ELR (cell line): ENCODE measurements around the gene RBMS3.
"Not testable (repeated sequence)": the region's sequence is repeated elsewhere in the genome, so short reads cannot be mapped to it uniquely, and the experiment has no call there.

Experiments
- DNase-seq: peaks from one replicate; pipeline ENCODE4 v3.0.0-alpha.2; 2015; ENCODE audit warnings: low read depth

RBMS3 gene

DNA sequence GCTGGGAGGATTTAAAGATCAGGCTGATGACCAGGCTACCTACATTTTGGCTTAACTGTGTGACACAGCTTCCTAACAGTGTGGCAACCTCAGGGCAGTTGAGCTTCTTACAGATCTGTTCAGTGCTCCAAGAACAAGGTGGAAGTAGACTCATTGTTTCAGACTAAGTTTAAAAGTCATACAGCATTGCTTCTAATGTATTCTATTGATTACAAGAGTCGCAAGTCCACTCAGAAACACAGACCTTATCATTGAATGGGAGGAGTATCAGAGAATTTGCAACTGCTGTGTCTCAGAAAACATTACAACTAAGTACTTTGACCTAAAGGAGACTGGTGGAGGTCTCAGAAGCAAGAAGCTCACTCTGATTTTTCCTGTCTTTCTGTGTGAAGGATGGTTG lies 746.0 kb downstream of the RBMS3 start:
- no peak for DNase-seq

DNA sequence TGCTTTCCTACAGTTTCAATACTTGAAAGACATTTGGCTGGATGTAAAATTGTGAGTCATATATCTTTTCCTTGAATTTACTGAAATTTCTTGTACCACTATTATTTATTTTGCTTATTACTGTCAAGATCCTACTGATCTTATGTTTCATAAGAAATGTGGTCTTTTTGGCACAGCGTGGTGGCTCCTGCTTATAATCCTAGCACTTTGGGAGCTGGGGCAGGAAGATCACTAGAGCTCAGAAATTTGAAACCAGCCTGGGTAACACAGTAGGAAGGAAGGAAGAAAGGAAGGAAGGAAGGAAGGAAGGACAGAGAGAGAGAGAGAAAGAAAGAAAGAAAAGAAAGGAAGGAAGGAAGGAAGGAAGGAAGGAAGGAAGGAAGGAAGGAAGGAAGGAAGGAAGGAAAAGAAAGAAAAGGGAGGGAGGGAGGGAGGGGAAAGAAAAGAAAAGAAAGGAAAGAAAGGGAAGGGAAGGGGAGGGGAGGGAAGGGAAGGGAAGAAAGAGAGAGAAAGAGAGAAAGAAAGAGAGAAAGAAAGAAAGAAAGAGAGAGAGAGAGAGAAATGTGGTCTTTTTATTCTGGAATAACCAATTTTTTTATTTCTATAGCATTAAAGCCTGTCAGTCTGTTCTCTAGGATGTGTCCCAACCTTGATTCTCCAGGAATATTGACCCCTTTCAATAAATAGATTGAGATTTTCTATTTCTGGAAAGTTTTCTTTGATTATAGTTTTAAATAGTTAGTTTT lies 753.5 kb downstream of the RBMS3 start:
- DNase-seq: no peak

DNA sequence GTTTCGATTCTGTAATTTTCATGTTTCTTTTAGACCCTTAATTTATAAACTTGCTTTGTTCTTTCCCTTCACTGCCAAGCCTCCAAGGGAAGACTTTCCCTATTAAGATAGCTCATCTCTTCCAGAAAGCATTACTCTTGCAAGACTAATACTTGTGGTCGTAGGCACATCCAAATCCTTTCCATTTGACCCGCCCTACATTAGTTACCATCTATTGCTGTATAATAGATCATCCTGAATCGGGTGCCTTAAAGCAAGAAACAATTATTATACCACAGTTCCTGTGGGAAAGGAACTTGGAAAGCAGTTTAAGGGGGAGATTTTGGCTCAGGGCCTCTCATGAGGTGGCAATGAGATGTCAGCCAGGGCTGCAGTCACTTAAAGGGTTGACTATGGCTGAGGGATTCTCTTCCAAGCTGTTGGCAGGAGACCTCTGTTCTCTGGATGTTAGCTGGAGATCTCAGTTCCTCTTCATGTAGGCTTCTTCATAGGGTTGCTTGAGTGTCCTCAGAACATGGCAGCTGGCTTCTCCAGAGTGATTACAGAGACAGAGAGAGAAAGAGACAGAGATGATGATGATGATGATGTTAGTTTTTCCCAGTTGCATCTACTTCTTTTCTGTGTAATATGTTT lies 755.2 kb downstream of the RBMS3 start:
- no peak for DNase-seq

DNA sequence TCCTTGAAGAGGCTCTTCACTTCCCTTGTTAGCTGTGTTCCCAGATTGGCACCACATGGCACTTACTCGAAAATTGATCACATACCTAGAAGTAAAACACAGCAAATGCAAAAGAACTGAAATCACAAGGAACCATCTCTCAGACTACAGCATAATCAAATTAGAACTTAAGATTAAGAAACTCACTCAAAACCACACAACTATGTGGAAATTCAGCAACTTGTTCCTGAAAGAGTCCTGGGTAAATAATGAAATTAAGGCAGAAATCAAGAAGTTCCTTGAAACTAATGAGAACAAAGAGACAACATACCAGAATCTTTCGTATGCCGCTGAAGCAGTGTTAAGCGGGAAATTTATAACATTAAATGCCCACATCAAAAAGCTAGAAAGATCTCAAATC lies 759.3 kb downstream of the RBMS3 start:
- DNase-seq: no peak

DNA sequence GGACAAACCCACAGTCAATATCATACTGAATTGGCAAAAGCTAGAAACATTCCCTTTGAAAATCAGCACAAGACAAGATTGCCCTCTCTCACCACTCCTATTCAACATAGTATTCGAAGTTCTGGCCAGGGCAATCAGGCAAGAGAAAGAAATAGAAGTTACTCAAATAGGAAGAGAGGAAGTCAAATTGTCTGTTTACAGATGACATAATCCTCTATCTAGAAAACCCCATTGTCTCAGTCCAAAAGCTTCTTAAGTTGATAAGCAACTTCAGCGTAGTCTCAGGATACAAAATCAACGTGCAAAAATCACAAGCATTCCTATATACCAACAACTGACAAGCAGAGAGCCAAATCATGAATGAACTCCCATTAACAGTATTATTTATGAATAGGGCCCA lies 760.6 kb downstream of the RBMS3 start:
- not testable (repeated sequence) for DNase-seq

DNA sequence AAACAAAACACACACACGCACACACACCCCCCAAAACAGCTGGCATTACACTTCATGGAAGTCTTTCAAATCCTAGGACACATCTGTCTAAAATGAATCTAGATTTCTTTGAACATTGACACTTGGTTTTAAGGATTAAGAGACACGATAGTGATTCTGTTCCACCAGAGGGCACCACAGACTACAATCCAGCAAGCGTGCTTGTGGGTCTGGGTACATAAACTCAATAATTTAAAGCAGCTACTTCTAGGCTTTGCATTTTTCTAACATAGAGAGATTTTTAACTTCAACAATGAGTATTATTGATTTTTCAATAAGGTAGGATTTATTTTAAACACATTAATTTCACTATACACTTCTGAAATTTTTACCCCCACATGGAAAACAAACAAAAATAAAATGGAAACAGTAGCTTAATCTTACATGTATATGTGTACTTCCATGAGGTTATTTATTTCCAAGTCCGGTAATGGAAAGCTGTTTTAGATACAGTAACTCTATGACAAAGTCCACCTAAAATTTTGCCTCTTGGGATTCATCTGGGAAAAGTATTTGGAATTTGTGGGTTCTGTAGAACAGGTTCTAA lies 761.5 kb downstream of the RBMS3 start:
- peak; percentile 77 for DNase-seq

DNA sequence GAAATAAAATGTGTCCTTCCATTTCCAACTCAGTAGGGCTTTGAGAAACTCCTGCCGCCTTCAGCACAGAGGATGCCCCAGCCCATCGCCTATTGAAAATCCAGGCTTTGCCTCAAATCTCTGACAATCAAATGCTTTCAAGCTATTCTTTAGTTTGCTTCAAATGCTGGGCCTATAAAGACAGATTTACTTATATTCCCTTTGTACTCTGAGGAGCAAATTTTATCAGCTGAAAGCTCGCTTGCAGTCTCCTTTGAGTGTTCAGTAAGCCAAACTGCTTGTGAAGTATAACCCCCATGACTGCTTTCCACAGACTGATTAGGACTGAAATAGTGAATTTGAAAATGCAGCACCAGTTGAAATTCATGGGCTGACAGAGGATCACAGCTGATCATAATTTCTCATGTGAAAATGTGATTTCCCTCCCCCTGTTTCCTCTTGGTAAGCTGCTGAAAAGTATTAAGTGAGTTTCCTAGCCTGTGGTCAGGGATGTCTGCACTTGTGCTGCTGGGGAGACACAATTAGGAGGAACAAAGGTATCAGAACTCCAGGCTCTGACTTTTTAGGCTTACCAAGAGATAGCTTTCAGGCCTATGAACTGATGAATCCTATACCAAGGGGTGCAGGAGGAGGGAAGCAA lies 762.2 kb downstream of the RBMS3 start:
- no peak for DNase-seq

DNA sequence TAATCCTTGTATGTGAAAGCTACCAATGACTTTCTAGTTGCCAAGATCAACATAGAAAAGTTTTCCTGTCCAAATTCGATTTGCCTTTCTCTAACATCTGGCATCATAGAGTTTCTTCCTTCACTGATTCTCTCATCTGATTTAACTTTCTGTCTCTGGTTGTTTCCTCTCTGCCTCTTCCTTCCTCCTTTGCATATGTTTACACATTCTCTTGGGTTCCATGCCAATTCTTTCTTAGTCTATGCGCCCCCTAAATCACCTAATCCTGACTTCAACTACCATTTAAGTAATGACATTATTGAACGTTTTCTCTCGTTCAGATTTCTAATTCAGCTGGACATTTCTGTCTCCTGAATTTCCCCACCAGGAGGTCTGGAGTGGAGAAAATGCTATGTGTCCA lies 763.6 kb downstream of the RBMS3 start:
- no peak for DNase-seq

DNA sequence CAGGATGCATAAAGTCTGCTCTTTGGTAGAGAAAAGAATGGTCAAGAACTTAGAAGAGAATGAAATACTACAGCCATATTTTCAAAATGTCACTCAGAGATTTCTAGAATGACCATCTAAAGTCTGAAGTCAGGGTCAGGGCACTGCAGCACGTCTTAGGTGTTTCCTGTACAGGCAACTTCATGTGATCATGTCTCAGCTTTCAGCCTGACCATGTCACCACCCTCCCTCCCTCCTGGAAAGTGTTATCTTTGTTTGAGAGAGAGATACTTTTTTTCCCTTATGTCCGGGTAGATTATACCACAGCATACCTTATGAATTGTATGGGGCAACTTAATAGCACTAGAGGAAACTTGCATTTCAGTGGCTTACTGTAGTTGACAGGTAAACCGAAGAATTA lies 767.6 kb downstream of the RBMS3 start:
- DNase-seq: no peak

DNA sequence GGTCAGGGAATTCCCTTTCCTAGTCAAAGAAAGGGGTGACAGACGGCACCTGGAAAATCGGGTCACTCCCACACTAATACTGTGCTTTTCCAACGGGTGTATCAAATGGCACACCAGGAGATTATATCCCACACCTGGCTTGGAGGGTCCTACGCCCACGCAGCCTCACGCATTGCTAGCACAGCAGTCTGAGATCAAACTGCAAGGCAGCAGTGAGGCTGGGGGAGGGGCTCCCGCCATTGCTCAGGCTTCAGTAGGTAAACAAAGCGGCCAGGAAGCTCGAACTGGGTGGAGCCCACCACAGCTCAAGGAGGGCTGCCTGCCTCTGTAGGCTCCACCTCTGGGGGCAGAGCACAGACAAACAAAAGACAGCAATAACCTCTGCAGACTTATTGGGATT lies 769.2 kb downstream of the RBMS3 start:
- not testable (repeated sequence) for DNase-seq

DNA sequence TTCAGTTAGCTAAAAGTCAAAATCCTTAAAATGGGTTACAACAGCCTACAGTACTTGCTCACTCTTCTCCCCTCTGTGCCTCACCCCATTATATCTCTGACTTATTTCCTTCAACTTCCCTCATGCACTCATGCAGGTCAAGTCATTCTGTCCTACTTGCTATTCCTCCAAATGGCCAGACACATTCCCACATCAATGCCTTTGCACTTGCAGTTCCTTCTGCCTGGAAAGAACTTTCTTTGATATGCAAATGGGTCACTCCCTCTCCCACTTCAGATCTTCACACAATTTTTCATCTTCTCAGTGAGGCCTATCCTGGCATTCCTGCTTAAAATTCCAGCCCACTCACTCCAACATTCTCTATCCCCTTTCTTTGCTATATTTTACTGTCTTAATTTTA lies 778.4 kb downstream of the RBMS3 start:
- no peak for DNase-seq
